Adipose tissue (tissue), 3 donors: Measurements from ENCODE around the gene TRIM10. TPM values are rescaled to one million over a fixed set of nuclear protein-coding genes. Genes with fewer than 3 reads are reported as not detected.
"Not testable (repeated sequence)": the region's sequence is repeated elsewhere in the genome, so short reads cannot be mapped to it uniquely, and the experiment has no call there.

Experiments used
- H3K27ac ChIP-seq: one replicate; pipeline ENCODE4 v1.5.1; 2013; ENCODE audit warnings: low read depth, low read length
- WGBS, 3 donors: extraction: QIAGEN DNeasy Blood & Tissue Kit; methylation state at CpG; one replicate each; pipeline ENCODE4 v1.1.7; 2013; 5-methylcytosine and 5-hydroxymethylcytosine counted together
- polyA plus RNA-seq, 3 donors: library from polyadenylated mRNA; stranded (reverse); fragments of 200-250 nt; gene quantifications; one replicate each; pipeline ENCODE4 v1.2.3, GENCODE V29; 2013
- donor health status: healthy with polysubstance abuse.
- donor health status: Bipolar disorder and iron deficiency.
- donor health status: healthy.

TRIM10 gene
- polyA plus RNA-seq, 3 donors = not detected

DNA sequence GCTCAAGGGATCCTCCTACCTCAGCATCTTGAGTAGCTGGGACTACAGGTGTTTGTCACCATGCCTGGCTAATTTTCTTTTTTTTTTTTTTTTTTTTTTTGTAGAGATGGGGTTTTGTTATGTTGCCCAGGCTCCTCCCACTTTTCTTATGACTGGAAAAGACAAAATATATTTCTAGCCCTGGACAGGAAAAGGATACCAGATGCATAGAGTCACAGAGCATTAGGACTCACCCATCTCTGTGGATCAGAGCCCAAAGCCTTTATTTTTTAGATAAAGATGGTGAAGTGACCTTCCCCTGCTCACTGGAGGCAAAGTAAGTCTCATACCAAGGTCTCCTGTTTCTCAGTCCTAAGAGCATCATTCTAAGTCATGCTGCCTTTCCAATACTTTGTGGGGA is 3.4 kb downstream of the TRIM10 start:
- H3K27ac ChIP-seq = no peak overlapping the region

- WGBS, 3 donors = 78 to 90% (median 89%) methylated on average over 9 of the region's 9 CpGs
- no peak overlapping the region for H3K27ac ChIP-seq
Observed at GRCh38 chr6:30156774-30157173, 4.2 kb downstream of the TRIM10 start.

GRCh38 chr6:30156262-30156599 is 4.8 kb downstream of the TRIM10 start:
- no peak overlapping the region for H3K27ac ChIP-seq
- 10 to 22% (median 16%) methylated on average over 4 of the region's 4 CpGs for WGBS, 3 donors

DNA sequence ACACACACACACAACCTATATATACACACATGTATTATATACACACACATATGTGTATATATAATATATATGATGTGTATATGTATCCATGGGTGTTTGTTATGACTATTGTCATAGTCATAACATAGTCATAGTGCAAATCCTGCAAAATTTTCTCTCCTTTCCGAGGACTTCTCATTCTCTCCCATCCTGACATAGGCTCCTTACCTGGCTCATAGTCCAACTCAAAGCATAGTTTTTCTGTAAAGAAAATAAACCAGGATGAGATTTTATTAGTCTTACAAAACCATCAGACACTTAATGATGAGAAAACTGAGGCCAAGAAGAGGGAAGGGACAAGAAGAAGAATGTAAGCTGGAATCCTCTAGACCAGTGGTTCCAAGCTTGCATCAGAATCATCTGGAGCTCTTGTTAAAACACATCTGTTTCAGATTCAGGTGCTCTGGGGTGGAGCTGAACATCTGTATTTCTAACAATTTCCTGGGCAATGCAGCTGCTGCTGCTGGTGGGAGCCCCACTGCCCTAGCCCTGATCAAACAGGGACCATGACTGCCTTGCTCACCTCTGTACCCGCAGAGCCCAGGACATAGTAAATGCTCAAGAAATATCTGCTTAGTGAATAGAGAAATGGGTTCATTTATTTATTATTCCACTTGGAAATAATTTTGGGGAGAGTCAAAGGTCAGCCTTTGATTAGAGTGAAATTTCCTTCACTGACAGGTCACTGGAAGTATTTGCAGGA is 5.3 kb downstream of the TRIM10 start:
- WGBS, 3 donors = 84 to 93% (median 92%) methylated on average over 2 of the region's 2 CpGs
- H3K27ac ChIP-seq = no peak overlapping the region

- 37 to 66% (median 62%) methylated on average over 12 of the region's 12 CpGs for WGBS, 3 donors
Observed at GRCh38 chr6:30154709-30155519, 6.1 kb downstream of the TRIM10 start.

DNA sequence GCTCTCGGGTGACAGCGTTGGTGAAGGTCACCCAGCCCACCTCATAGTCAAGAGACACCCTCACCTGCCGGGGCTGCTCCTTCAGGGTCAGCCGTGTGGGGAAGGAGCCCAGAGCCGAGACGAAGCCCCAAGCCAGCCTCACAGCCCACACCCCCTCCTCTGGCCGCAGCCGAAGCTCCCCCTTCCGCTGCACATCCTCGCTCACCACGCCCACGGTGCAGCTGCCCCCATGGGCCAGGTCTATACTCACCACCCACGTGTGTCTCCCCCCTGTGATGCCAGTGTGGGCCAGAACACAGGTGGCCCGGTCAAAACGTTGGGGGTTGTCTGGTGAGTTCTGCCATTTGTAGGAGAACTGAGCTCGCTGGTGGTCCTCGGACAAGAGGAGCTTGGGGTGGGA is 7.0 kb downstream of the TRIM10 start:
- 68 to 93% (median 89%) methylated on average over 16 to 17 of the region's 17 CpGs for WGBS, 3 donors
- no peak overlapping the region for H3K27ac ChIP-seq

More at GRCh38 chr6:30154709-30155519, 6.1 kb downstream of the TRIM10 start:
- no peak overlapping the region for H3K27ac ChIP-seq

DNA sequence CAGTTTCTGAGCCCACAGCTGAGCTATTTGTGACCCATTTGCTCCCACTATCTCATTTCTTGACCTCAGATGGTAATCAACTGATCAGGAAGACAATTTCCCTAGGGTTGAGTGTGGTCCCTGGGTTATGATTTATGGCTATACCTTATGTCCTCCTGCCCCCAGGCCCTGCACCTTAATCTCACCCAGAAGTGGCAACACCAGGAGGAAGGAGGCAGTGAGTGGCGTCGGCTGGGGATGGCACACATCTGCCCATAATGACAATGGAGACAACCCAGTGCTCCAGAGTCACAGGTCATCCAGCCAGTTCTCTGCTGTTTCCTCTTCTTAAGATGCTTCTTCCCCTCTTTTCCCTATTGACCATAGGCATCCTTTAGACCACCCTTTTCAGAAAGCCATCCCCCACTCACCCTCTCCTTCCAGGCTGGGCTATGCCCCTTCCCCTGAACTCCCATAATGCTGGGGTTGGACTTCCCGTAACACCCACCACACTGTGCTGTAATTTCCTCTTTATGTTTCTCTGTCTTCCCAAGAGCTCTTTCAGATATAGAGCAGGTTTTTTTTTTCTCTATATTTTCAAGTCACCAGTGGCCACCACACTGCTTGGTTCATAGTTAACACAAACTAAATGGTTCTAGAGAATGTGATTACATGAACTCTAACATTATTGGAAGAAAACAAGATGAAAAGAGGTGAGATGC is 8.0 kb downstream of the TRIM10 start:
- no peak overlapping the region for H3K27ac ChIP-seq
- WGBS, 3 donors = 56 to 85% (median 61%) methylated on average over 3 of the region's 3 CpGs

DNA sequence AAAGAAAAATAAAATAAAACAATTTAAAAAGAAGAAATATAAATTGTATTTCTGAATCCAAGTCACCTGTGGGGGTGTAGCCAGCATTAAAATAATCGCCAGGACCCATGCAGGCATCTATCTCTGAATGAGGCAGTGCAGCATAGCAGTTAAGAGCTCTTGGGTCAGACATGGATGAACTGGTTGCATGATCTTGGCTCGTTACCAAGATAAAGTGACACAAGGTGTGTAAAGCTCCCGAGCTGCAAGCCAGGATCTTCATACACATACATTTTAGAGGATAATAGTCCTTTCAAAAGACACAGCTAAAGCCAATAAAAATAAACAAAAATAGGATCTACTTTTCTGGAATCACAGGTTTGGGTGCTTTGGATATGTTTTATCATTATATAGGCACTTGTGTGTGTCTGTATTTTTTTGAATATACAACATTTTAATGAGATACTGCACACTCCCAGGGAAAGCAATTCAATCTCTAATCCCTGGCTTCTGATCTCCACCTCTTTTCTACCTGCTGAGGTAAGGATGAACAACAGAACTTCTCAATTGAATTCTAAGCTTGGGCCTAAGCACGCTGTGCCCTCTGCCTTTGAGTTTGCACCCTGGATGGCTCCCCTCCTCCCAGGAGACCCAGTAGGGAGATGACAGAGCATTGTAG is 8.9 kb downstream of the TRIM10 start:
- no peak overlapping the region for H3K27ac ChIP-seq
- WGBS, 3 donors = 52 to 71% (median 58%) methylated on average over 4 of the region's 4 CpGs

DNA sequence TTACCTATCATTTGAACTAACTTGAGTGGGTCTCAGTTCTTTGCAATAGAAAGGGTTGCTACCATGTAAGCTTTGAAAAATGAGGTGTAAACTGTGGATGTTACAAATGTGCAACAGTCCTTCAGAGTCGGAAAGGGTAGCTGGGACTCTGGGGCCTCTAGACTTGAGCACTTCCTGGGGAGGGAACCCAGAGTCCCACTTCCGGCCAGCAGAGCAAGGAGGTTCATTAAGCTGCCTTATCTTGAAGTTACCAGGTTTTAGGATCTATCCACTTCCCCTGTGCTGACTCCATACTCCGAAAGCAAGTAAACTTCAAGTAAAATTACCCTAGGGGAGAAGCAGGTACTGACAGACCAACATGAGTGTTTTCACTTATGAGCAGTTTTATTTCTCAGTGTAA is 9.4 kb downstream of the TRIM10 start:
- no peak overlapping the region for H3K27ac ChIP-seq
- 34 to 63% (median 55%) methylated on average over 3 of the region's 3 CpGs for WGBS, 3 donors

DNA sequence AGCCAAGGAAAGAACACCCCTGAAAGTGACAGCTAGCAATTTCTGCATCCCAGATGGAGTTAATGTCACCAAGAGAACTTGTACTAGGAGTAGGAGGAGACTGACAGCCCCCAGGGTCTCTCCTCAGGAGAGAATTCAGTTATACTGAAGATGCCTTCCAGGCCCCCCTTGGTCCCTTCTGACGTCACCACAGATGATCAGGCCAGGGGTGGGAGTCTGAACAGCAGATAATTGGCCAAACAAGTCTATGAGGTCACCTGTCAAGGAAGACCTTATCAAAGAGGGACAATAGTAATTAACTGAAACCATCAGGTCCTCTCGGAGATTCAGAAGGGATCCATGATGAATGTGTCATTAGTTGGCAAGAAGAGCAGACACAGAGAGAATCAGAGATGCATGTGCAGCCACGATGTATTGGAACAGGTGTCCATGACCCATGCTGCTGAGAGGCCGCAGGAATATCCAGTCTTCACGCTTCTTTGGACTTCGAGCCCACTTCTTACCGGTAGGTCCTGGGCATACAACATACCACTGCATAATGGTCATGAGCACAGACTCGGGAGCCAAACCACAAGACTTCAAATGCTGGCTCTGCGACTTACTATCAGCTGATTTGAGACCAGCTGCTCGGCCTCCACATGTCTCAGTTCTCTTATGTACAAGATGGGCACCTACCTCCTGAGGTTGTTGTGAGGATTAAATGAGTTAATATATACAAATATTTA is 10.2 kb downstream of the TRIM10 start:
- WGBS, 3 donors = 81 to 87% (median 82%) methylated on average over 10 of the region's 10 CpGs
- H3K27ac ChIP-seq = no peak overlapping the region

- 64 to 67% (median 66%) methylated on average over 7 of the region's 7 CpGs for WGBS, 3 donors
- no peak overlapping the region for H3K27ac ChIP-seq
Observed at GRCh38 chr6:30149858-30150550, 11.0 kb downstream of the TRIM10 start.

DNA sequence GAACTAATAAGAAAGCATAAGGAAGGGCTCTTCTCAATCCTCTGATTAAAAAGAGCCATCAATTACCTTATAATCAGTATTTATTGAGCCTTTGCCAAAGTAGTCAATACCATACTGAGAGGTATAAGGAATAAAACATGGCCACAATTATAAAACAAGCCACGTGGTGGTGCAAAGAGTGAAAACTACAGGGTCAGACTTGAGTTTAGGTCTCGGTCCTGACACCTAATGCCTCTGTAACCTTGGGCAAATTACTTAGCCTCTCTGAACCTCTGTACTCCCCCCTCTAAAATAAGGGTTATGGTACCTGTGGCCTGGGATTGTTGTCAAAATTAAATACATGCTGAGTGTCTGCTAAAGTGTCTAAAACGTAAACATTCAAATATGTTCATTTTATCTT is 11.8 kb downstream of the TRIM10 start:
- no peak overlapping the region for H3K27ac ChIP-seq
- 55 to 70% (median 64%) methylated on average over 3 of the region's 3 CpGs for WGBS, 3 donors

GRCh38 chr6:30147096-30147495 is 13.9 kb downstream of the TRIM10 start:
- no peak overlapping the region for H3K27ac ChIP-seq
- 69 to 83% (median 75%) methylated on average over 3 of the region's 3 CpGs for WGBS, 3 donors

DNA sequence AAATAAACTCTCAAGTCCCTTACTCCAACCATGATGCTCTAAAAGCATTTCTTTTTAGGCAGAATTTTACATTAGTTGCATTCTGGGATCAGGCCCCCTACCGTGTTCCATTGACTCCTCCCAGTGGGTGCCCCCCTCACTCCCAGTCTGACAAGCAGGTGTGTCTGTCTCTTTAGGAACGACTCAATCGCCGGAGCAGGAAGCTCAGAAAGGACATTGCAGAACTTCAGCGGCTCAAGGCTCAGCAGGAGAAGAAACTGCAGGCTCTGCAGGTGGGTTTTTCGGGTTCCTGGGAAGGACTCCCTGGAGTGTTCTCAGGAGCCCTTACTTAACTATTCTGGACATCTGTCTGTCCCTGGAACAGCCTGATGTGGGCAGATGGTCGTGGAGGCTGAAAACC is 15.2 kb downstream of the TRIM10 start:
- 43 to 60% (median 56%) methylated on average over 7 of the region's 7 CpGs for WGBS, 3 donors

GRCh38 chr6:30144811-30145210 is 16.2 kb downstream of the TRIM10 start:
- H3K27ac ChIP-seq = no peak overlapping the region
- WGBS, 3 donors = 52 to 73% (median 65%) methylated on average over 6 of the region's 6 CpGs

More for the DNA sequence above, 15.2 kb downstream of the TRIM10 start:
- no peak overlapping the region for H3K27ac ChIP-seq

DNA sequence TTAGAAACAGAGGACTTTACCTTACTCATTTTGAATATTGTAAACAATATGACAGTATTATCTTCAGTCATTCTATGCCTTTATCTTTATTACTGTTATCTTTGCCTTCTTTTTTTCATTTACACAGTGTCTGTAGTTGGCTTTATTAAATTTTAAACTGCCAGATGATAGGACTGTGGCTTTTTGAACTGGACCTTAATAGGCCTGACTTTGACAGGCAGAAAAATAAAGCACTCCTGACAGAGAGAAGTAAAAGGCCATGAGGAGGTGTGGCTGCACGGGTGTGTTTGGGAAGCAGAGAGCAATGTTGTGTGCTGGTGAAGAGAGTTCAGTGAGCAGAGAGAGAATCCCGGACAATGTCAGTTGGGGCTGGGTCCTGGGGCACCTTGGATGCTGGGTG is 17.2 kb downstream of the TRIM10 start:
- 65 to 71% (median 66%) methylated on average over 2 of the region's 2 CpGs for WGBS, 3 donors
- H3K27ac ChIP-seq = no peak overlapping the region

- WGBS, 3 donors = 73 to 82% (median 80%) methylated on average over 3 of the region's 3 CpGs
- H3K27ac ChIP-seq = no peak overlapping the region
Observed at GRCh38 chr6:30142665-30143064, 18.3 kb downstream of the TRIM10 start.

GRCh38 chr6:30140240-30140639 is 20.8 kb downstream of the TRIM10 start:
- WGBS, 3 donors = 78 to 85% (median 83%) methylated on average over 8 of the region's 8 CpGs
- H3K27ac ChIP-seq = not testable (repeated sequence)
